IPS-20b (cell line): ENCODE measurements around the gene DNAJC18.

Experiments
- H3K27ac ChIP-seq: one replicate; pipeline ENCODE4 v1.5.1; 2013; ENCODE audit warnings: low read length
- H3K27me3 ChIP-seq: 2 replicates; pipeline ENCODE4 v1.6.1; 2013; ENCODE audit warnings: mild to moderate bottlenecking, low read length, inconsistent platforms; ENCODE audit not compliant: insufficient read depth
- H3K36me3 ChIP-seq: 2 replicates; pipeline ENCODE4 v1.6.1; 2013; ENCODE audit warnings: low read depth, mild to moderate bottlenecking, inconsistent platforms, low read length, moderate library complexity; ENCODE audit not compliant: insufficient read depth
- H3K4me1 ChIP-seq: 2 replicates; pipeline ENCODE4 v1.6.1; 2013; ENCODE audit warnings: mild to moderate bottlenecking, control low read depth, inconsistent platforms, low read length, moderate library complexity; ENCODE audit not compliant: insufficient read depth
- H3K4me3 ChIP-seq: 2 replicates; pipeline ENCODE4 v1.5.1; 2013; ENCODE audit warnings: mild to moderate bottlenecking, low read length, inconsistent platforms
- H3K9ac ChIP-seq: 2 replicates; pipeline ENCODE4 v1.6.1; 2013; ENCODE audit warnings: low read depth, mild to moderate bottlenecking, inconsistent platforms, low read length, moderate library complexity
- H3K9me3 ChIP-seq: 2 replicates; pipeline ENCODE4 v1.6.1; 2013; ENCODE audit warnings: mild to moderate bottlenecking, low read depth, low read length, inconsistent platforms; ENCODE audit not compliant: insufficient read depth

The DNAJC18 gene

DNA sequence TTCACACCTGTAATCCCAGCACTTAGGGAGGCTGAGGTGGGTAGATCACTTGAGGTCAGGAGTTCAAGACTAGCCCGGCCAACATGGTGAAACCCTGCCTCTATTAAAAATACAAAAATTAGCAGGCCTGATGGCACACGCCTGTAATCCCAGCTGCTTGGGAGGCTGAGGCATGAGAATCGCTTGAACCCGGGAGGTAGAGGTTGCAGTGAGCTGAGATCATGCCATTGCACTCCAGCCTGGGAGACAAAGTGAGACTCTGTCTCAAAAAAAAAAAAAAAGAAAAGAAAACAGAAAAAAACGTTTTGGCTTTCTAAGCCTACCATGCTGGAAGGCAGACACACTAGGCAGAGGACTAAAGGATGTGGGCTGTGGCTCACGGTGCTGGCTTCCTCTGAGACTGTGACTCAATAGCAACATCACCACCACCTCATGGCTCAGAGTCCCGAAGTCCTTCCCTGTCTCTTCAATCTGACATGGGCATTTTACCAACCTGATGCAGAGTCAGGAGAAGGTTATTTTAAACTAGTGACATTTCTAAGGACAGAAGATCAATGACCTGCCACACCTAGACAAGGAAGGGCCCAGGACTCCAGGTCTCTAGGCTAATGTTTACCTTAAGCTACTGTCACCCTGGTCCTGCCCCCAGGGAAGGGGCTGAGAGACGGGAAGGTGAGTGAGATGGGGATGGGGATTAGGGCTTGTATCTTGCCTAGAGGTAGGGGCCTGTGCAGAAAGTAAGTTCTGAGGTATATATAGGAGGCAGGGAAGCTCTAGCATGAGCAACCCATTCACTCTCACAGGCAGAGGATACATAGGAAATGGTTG, 19.5 kb upstream of the DNAJC18 start:
- Histone ChIP-seq H3K27me3 (no peaks in the 10 kb centered on the region), H3K27ac (no peak overlapping the region), H3K9me3 (no peaks in the 10 kb centered on the region), H3K4me1 (peaks cover 10% of the 10 kb centered on the region), H3K9ac (no peak overlapping the region), H3K4me3 (no peak overlapping the region), H3K36me3 (no peaks in the 10 kb centered on the region)

GRCh38 chr5:139457653-139458306, 18.5 kb upstream of the DNAJC18 start:
- H3K36me3 ChIP-seq, result no peaks in the 10 kb centered on the region
- H3K27me3 ChIP-seq, result no peaks in the 10 kb centered on the region
- no peak overlapping the region for H3K27ac ChIP-seq
- no peak overlapping the region for H3K9ac ChIP-seq
- peaks cover 8% of the 10 kb centered on the region for H3K4me1 ChIP-seq
- H3K9me3 ChIP-seq, result no peaks in the 10 kb centered on the region
- no peak overlapping the region for H3K4me3 ChIP-seq

DNA sequence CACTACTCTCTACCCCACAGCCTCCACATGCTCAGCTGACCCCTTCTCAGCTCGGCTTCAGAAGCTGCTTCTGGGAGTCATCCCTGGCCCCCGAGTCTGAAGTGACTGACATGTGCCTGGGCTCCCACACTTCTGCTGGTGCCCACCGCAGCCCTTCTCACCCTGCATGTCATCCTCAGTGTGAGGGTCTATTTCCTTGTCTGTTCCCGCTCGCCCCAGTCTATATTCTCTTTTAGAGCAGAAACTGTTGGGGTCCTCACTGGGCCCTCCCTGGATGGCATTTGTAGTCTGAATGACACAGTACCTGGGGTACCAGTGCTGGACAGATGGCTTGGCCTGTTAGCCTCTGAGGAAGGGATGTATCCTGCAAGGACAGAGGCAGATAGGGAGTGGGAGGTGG, 17.9 kb upstream of the DNAJC18 start:
- peaks cover 4% of the 10 kb centered on the region for H3K4me1 ChIP-seq
- H3K27me3 ChIP-seq, result no peaks in the 10 kb centered on the region
- no peaks in the 10 kb centered on the region for H3K36me3 ChIP-seq

GRCh38 chr5:139456776-139457175, 17.5 kb upstream of the DNAJC18 start:
- Histone ChIP-seq H3K36me3 (no peaks in the 10 kb centered on the region), H3K27ac (no peak overlapping the region), H3K27me3 (no peaks in the 10 kb centered on the region), H3K9me3 (no peaks in the 10 kb centered on the region), H3K4me1 (no peaks in the 10 kb centered on the region), H3K4me3 (no peak overlapping the region), H3K9ac (no peak overlapping the region)

More for the DNA sequence above, 17.9 kb upstream of the DNAJC18 start:
- Histone ChIP-seq H3K9me3 (no peaks in the 10 kb centered on the region), H3K27ac (no peak overlapping the region), H3K4me3 (no peak overlapping the region), H3K9ac (no peak overlapping the region)

DNA sequence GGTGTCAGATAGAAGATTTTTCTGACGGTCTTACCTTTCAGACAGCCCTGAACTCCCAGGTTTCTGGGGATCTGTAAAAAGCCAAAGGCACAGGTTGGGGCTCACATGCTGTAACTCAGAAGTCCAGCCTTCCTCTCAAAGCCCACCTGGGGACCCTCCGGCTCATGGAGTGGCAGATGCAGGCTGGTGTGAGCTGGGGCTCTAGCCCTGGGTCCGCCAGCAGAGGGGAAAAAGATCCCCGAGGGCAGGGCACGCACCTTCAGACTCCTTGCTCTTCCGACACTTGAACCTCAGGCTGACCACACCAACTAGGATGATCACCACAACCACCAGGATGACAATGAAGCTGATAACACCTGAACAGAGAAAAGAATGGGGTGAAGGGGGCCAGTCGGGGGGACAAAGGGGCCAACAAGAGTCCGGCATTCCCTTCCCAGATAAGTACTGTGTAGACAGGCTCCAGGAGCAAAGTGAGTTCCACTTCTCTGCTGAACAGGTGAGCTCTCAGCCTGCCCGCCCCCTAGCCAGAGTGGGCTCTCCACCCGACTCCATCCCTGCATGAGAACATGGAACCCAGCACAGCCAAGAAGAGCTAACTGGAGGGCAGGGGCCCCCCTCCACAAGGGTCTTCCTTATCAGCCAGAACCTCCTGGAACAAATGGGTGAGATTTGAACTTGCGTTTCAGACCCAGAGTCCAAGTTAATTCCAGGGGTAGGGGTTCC, 15.4 kb upstream of the DNAJC18 start:
- no peak overlapping the region for H3K27ac ChIP-seq
- H3K9ac ChIP-seq, result no peak overlapping the region
- H3K9me3 ChIP-seq, result no peaks in the 10 kb centered on the region
- no peaks in the 10 kb centered on the region for H3K36me3 ChIP-seq
- no peaks in the 10 kb centered on the region for H3K4me1 ChIP-seq
- H3K4me3 ChIP-seq, result no peak overlapping the region
- H3K27me3 ChIP-seq, result no peaks in the 10 kb centered on the region

- Histone ChIP-seq H3K4me1 (no peaks in the 10 kb centered on the region), H3K27ac (no peak overlapping the region), H3K27me3 (no peaks in the 10 kb centered on the region), H3K36me3 (no peaks in the 10 kb centered on the region), H3K9me3 (no peaks in the 10 kb centered on the region), H3K9ac (no peak overlapping the region), H3K4me3 (no peak overlapping the region)
Measured at GRCh38 chr5:139453683-139454567, 14.6 kb upstream of the DNAJC18 start.

GRCh38 chr5:139451878-139452660, 12.7 kb upstream of the DNAJC18 start:
- Histone ChIP-seq H3K4me3 (no peak overlapping the region), H3K4me1 (no peaks in the 10 kb centered on the region), H3K36me3 (no peaks in the 10 kb centered on the region), H3K9me3 (no peaks in the 10 kb centered on the region), H3K9ac (no peak overlapping the region), H3K27ac (no peak overlapping the region), H3K27me3 (no peaks in the 10 kb centered on the region)

- no peaks in the 10 kb centered on the region for H3K9me3 ChIP-seq
- H3K4me3 ChIP-seq, result no peak overlapping the region
- no peaks in the 10 kb centered on the region for H3K4me1 ChIP-seq
- no peaks in the 10 kb centered on the region for H3K36me3 ChIP-seq
- no peaks in the 10 kb centered on the region for H3K27me3 ChIP-seq
- no peak overlapping the region for H3K9ac ChIP-seq
- no peak overlapping the region for H3K27ac ChIP-seq
Measured at GRCh38 chr5:139451176-139451575, 11.9 kb upstream of the DNAJC18 start.

DNA sequence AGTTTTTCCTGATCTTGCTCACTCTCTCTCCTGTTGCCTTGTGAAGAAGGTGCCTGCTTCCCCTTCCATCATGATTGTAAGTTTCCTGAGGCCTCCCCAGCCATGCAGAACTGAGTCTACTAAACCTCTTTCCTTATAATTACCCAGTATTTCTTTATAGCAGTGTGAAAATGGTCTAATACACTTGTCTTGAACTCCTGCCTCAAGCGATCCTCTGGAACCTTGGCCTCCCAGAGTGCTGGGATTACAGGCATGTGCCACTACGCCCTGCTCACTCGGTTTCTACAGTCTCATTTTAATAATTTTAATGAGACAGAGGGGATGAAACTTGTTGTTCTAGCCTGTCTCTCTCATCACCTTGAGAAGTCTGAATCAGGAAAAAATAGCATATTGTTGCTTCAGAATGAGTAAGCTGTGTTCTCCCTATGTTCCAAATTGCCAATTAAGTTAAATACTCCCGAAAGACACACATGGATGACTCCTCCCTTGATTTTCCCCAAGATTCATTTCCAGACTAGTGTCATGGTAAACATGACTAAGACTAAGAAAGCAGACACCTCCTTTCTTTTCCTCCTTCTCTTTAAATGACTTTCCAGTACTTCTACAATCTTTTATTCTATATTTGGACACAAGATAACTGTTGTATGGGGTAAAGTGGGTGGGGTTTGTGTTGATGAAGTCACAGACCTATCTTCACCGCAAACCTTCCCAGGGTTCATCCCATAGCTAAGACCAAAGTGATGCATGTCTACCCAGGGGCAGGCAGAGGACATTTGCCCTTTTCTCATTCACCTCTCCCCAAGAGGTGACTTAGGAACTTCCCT, 7.8 kb upstream of the DNAJC18 start:
- no peak overlapping the region for H3K27ac ChIP-seq
- no peaks in the 10 kb centered on the region for H3K27me3 ChIP-seq
- H3K4me1 ChIP-seq, result no peaks in the 10 kb centered on the region
- no peak overlapping the region for H3K9ac ChIP-seq
- no peak overlapping the region for H3K4me3 ChIP-seq
- no peaks in the 10 kb centered on the region for H3K9me3 ChIP-seq
- H3K36me3 ChIP-seq, result no peaks in the 10 kb centered on the region
